Iris pigment epithelial cell (primary cell): Measurements from ENCODE around the gene ATP5PD.
"Not testable (repeated sequence)": the region's sequence is repeated elsewhere in the genome, so short reads cannot be mapped to it uniquely, and the experiment has no call there.

Source experiments
- DNase-seq: peaks from one replicate; pipeline ENCODE4 v3.0.0-alpha.2; 2011; ENCODE audit warnings: low read depth

ATP5PD gene

DNA sequence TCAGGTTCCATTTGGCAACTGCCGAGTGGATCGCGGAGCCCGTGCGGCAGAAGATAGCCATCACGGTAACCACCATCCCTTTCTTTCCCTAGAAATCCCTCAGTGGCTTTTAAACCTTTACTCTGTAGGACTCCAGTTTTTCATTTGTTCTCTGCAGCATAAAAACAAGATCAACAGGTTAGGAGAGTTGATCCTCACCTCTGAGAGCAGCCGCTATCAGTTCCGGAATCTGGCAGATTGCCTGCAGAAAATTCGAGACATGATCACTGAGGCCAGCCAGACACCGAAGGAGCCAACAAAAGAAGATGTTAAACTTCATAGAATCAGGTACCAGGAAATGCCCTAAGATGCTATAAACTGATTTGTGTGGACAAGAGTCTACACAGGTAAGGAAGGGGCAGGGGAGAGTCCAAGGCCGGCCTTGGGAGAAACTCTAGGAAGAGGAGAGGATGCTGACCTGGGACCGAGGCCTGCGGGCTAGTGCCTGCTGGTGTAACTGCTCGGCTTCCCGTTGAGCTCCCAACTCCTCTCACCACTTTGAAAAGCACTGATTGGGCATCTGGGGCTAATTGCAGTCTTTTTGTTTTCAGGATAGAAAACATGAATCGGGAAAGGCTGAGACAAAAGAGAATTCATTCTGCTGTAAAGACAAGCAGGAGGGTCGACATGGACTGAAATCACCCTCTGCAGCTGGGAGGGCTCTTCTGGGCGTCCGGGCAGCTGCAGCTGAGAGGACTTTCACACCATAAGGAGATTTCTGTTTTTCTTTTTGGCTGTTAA lies 26.2 kb downstream of the ATP5PD start:
- no peak for DNase-seq

DNA sequence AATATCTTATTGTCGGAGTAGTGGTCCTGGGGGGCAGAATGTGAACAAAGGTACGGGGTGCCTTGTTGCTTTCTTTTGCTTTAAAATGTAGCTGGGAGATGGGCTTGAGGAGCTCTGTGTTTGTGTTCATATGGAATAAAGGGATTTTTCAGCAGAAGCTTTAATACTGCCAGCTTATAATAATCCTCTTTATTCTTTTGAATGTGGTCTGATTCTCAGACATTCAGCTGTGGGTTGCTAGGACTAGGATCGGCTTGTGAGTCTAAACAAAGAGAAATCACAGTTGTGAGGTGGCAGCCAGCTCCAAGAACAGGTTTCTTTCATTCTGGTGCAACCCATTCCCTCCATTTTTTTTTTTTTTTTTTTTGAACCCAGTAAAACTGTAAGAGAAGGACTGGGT lies 27.1 kb downstream of the ATP5PD start:
- no peak for DNase-seq

GRCh38 chr17:75019146-75019545 lies 27.6 kb downstream of the ATP5PD start:
- no peak for DNase-seq

GRCh38 chr17:75013092-75013559 lies 33.6 kb downstream of the ATP5PD start:
- DNase-seq, result no peak

DNA sequence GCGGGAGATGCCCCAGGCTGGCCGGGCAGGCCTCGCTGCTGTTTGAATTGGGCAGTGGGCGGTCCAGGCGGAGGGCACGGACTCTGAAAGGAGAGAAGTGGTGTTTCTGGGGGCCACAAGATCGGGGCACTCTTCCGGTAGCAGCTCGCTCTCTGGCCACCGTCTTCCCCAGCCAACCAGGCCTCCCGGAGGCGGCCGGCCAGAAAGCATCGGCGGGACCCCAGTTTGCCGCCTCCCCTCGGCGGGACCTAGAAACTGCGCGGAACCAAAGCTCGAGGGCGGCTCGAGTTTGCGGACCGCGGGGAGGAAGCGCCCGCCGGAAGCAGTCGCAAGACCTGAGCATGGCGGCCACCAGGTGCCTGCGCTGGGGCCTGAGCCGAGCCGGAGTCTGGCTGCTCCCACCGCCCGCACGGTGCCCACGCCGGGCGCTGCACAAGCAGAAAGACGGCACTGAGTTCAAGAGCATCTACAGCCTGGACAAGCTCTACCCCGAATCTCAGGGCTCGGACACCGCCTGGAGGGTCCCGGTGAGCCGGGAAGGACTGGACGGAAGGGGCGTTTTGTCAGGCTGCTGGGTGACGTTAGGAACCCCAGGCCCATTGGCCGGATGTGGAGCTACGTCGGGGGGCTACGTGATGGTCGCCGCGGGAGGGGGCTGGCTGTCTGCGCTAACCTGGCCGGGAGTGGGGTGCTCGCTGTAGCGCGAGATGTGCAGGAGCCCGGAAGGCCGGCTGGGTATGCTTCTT lies 34.2 kb downstream of the ATP5PD start, which contains the start of gene MRPL58:
Gene MRPL58 (plus strand): TSS at position 325 of the 746 bp plus-strand sequence. CDS start 17 bp downstream, at position 342.
- DNase-seq, result peak; percentile 90

DNA sequence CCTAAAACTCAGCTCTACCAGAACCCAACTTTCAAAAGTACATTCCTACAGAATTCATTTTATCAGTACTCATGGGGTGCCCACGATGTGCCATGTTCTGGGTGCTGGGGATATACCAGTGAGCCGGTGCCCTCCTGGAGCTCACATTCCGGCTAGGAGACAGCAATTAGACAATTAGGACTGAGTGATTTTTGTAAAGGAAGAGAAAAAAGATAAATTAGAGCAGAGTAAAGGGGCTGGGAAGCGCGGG lies 34.7 kb downstream of the ATP5PD start:
- DNase-seq, result no peak

GRCh38 chr17:75011401-75012095 lies 35.2 kb downstream of the ATP5PD start:
- peak; percentile 82 for DNase-seq

DNA sequence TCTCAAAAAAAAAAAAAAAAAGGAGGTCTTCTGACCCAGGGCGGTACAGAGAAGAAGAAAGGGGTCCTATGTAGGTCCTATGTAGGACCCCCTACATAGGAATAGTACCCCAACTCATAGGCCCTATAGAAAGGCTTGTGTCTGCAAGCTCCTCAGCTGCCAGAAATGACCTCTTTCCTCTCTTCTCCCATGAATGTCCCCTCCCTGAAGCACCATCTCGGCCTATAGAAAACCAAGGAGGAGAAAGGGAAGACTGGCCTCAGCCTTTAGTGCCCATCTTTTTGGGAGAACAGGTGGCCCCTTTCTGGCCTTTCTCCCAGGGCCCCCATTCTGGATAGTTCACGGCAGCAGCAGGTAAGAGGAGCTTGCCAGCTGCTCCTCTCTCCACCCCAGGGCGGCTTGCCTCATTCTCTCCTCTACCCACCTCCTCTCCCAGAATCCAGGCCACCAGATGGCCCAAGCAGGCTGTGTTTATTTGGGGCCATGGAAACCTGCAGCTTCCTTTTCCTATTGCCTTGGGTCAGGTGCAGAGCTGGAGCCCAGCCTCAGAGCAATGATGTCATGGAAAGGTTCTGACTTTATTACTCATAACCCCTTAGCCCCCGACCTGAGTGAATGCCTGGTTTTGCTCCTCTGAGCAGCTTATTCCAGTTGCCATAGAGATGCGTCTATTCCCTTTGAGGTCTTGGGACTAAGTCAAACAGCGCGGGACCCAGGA lies 35.9 kb downstream of the ATP5PD start:
- DNase-seq, result peak; percentile 47

GRCh38 chr17:75009139-75009724 lies 37.5 kb downstream of the ATP5PD start:
- no peak for DNase-seq

DNA sequence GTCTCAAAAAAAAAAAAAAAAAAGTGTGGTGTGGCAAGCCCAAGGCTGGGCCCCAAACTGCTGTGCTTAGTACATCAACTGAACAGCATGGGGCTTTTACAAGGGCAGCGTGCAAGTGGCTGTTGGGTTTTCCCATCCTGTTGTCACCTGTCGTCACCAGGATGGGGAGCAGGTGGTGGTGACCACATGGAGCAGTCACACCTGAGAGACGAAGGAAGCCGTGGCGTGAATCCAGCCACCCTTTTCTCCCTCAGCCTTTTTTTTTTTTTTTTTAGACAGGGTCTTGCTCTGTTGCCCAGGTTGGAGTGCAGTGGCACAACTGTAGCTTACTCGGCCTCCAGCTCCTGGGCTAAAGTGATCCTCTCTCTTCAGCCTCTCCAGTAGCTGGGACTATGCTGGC lies 38.4 kb downstream of the ATP5PD start:
- DNase-seq, result no peak

DNA sequence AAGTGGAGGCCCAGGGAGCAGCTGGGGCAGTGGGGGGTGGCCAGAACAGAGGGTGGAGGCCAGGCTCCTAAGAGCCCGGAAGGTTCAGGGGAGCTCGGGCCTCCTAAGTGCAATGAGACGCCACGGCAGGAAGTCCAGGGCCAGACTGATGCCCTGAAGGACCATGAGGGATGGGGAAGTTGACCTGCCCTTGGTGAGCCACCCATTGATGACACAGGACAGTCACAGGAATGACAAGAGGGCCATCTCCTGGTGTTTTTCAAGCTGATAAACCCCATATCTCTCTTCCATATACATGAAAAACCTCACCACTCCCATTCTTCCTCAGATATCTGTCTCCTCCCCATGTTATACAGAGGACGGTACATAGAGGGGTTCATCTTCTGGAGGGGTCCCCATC lies 40.1 kb downstream of the ATP5PD start:
- DNase-seq, result no peak

- not testable (repeated sequence) for DNase-seq
Observed at GRCh38 chr17:75006084-75006483, 40.7 kb downstream of the ATP5PD start.

GRCh38 chr17:75005291-75005690 lies 41.5 kb downstream of the ATP5PD start:
- no peak for DNase-seq

DNA sequence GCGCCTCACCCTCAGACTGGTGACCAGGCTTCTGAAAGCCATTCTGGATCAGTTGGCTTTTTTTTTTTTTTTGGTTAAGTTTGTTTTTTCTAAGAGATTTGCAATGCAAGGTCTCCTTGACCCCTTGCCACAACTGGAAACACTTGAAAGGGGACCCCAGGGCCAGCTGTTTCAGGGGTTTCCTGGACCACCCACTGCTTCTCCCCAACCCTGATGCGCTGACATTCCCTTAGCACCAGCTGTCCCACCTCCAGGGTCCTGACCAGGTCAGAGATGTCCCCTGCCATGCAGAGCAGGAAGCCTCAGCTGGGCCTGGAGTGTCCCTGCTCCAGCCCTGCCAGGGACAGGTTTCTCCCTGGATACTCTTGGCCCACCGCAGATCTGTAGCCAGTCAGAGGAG lies 42.4 kb downstream of the ATP5PD start:
- DNase-seq, result no peak

GRCh38 chr17:75003957-75004355 lies 42.8 kb downstream of the ATP5PD start:
- no peak for DNase-seq

- no peak for DNase-seq
Observed at GRCh38 chr17:75003070-75003956, 43.5 kb downstream of the ATP5PD start.

GRCh38 chr17:75001915-75002843 lies 44.6 kb downstream of the ATP5PD start:
- no peak for DNase-seq

DNA sequence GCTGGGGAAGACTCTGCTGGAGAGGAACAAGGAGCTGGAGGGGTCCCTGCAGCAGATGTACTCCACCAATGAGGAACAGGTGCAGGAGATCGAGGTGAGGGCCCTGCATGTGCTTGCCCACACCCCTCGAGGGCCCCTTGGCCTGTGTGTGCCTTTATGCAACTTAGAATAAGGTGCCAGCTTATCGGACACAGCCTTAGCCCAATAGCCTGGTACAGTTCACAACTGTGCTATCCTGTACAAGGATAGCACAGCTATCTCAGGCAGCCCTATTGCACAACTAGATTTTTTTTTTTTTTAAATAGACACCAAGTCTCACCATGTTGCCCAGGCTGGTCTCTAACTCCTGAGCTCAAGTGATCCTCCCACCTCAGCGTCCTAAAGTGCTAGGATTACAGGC lies 47.2 kb downstream of the ATP5PD start:
- DNase-seq, result no peak

DNA sequence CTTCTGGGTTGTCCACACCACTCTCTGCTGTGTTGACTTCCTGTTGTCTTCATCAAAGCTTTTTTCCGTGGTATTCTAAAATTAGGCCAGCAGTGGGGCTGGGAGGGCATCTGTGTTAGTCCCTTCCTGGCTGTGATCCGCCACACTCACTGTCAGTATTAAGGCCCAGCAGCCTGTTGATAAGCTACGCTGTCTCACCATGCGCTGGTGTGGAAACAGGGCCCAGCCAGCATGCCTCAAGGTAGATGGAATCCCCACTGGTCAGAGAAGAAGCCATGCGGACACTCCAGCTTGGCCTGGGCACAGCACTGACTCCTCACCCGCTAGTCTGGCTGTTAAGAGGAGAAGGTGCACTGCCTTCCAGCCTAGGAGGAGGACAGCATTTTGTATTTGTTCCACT lies 48.0 kb downstream of the ATP5PD start:
- DNase-seq, result no peak

DNA sequence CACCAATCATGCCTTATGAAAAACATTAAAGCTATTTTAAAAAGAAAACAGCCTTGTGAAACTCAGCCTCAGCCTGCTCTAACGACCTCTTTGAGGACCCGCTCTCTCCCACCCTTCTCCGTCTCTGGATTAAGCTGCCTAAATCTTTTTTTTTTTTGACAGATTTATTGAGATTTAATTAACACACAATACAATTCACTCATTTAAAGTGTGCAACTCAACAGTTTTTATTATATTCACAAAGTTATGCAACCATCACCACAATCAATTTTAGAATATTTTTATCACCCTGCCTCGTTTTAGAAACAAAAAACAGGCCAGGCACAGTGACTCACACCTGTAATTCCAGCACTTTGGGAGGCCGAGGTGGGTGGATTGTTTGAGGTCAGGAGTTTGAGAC lies 50.9 kb downstream of the ATP5PD start:
- no peak for DNase-seq
